ENCODE measurements around the gene PXMP4.

Gene PXMP4

GRCh38 chr20:33663161-33664084 is 56.7 kb downstream of the PXMP4 start:
- peak overlapping the region; percentile 58 for H3K4me3 ChIP-seq (ENCODE audit: low read depth, low read length)
- H3K36me3 ChIP-seq (ENCODE audit: control insufficient read depth in 2 of 2, insufficient read depth in 1 of 2, low read length in 2 of 2): peaks cover 0 to 40% of the 10 kb centered on the region in 2 experiments; a peak in 1 of 3 replicates
- peak overlapping the region; percentile 62; the same call in 1 of the 2 replicates for H3K27ac ChIP-seq (ENCODE audit: extremely low read depth, low read depth, low read length)
- no peaks in the 10 kb centered on the region for H3K9me3 ChIP-seq (ENCODE audit: control insufficient read depth, insufficient read depth, low read depth, low read length)
- POLR2A ChIA-PET: interaction anchor here (0.6 to 3.2 kb wide), 14 partner anchors 9 to 881 kb away, joined by 3 to 23 read pairs (median 6); partner anchors contain the start of genes CBFA2T2, NECAB3, PXMP4 and SNTA1
- CTCF ChIA-PET: interaction anchor here (0.6 to 1.8 kb wide), 7 partner anchors 10 to 367 kb away, joined by 3 to 8 read pairs (median 3); no protein-coding TSS in a partner anchor
- H3K4me1 ChIP-seq (ENCODE audit: control insufficient read depth, insufficient read depth, low read length): no peaks in the 10 kb centered on the region
- TF ChIP-seq PRDM6 (tag by site-specific recombination; IDR thresholded peaks at IDR 0.05) (no peak), ZNF148 (tag by site-specific recombination; IDR thresholded peaks at IDR 0.05; ENCODE audit: borderline replicate concordance) (no peak), MYNN (tag by site-specific recombination; IDR thresholded peaks at IDR 0.05; ENCODE audit: borderline replicate concordance) (no peak), KLF1 (tag by site-specific recombination; IDR thresholded peaks at IDR 0.05) (peak; percentile 17; the same call in 1 of the 2 replicates), SETDB1 (IDR thresholded peaks at IDR 0.05; ENCODE audit: insufficient read length, low read length) (no peak), ZBTB7A (tag by site-specific recombination; IDR thresholded peaks at IDR 0.05; ENCODE audit: low read depth) (peak; percentile 73), ZFP37 (tag by site-specific recombination; IDR thresholded peaks at IDR 0.05) (peak; percentile 59; the same call in 1 of the 2 replicates), ZNF660 (tag by site-specific recombination; IDR thresholded peaks at IDR 0.05) (peak; percentile 60; the same call in 1 of the 2 replicates), SP2 (tag by site-specific recombination; IDR thresholded peaks at IDR 0.05) (peak; percentile 58), YY1 (tag by site-specific recombination; IDR thresholded peaks at IDR 0.05) (0 out of 2 replicates have a peak, but pooled peaks have one; percentile 34), EGR2 (tag by site-specific recombination; IDR thresholded peaks at IDR 0.05; ENCODE audit: low read depth) (0 out of 2 replicates have a peak, but pooled peaks have one; percentile 30), GLIS2 (tag by site-specific recombination; IDR thresholded peaks at IDR 0.05) (peak; percentile 93), ZBTB17 (tag by site-specific recombination; IDR thresholded peaks at IDR 0.05) (peak; percentile 60), ZNF76 (tag by site-specific recombination; IDR thresholded peaks at IDR 0.05; ENCODE audit: borderline replicate concordance, low read depth) (peak; percentile 80), ZBTB11 (tag by site-specific recombination; conservative IDR thresholded peaks at IDR 0.05; ENCODE audit: low read depth) (peak; percentile 96), ZNF121 (tag by site-specific recombination; IDR thresholded peaks at IDR 0.05) (no peak), ZNF394 (tag by site-specific recombination; IDR thresholded peaks at IDR 0.05; ENCODE audit: borderline replicate concordance) (peak; percentile 43; the same call in 1 of the 2 replicates), KLF9 (tag by site-specific recombination; IDR thresholded peaks at IDR 0.05; ENCODE audit: low read depth) (peak; percentile 71), INSM2 (tag by site-specific recombination; IDR thresholded peaks at IDR 0.05) (peak; percentile 35; the same call in 1 of the 2 replicates), ZIC2 (tag by site-specific recombination; IDR thresholded peaks at IDR 0.05) (peak; percentile 66), ZNF2 (tag by site-specific recombination; IDR thresholded peaks at IDR 0.05) (peak; percentile 65; the same call in 1 of the 2 replicates), ZNF621 (tag by site-specific recombination; IDR thresholded peaks at IDR 0.05) (no peak), ZEB2 (tag by site-specific recombination; IDR thresholded peaks at IDR 0.05) (peak; percentile 57; the same call in 1 of the 2 replicates), ZSCAN16 (tag by site-specific recombination; IDR thresholded peaks at IDR 0.05) (peak; percentile 21; the same call in 1 of the 2 replicates), ZXDB (tag by site-specific recombination; IDR thresholded peaks at IDR 0.05) (peak; percentile 79)

Data from HEK293 (cell line).